ENCODE measurements around the gene ERO1B.

DNA sequence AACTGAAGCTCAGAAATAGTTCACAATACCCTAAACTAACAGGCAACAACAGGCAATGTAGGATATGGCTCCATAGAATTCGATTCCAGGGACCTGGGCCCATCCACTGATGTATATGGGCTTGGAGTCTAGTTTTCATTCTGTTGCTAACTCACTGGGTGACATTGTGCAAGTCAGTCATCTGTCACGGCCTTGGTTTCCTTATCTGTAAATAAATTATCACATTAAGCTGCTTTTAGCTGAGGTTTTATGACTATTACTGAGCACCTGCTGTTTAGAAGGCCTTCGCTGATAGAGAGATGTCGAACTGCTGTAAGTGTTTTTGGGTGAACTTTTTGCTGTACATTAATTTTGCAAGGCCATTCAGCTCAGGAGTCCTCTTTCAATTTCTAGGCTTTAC is 22.9 kb upstream of the ERO1B start:
- TF ChIP-seq EZH2 (IDR thresholded peaks at IDR 0.05) (no peak), POLR2AphosphoS5 (IDR thresholded peaks at IDR 0.05; ENCODE audit: borderline replicate concordance, low read depth, low read length) (no peak), FOXP2 (optimal IDR thresholded peaks at IDR 0.05; ENCODE audit: control extremely low read depth, extremely low read length, insufficient read depth) (no peak)

Data from SK-N-MC (cell line).